Fibroblast of lung (primary cell): Measurements from ENCODE around the gene CHRNA10.

ENCODE experiments used
- CTCF ChIP-seq, 2 donors: IDR thresholded peaks in 1 of 2; conservative IDR thresholded peaks in 1 of 2; 1 replicate in 1 of 2; 2 replicates in 1 of 2; pipeline ENCODE4 v1.5.1; 2011 to 2012; ENCODE audit warnings: low read length in 2 of 2, control low read depth in 1 of 2, inconsistent platforms in 1 of 2, low read depth in 1 of 2, mild to moderate bottlenecking in 1 of 2
- EZH2 ChIP-seq: IDR thresholded peaks from 2 replicates; pipeline ENCODE4 v1.5.1; 2012; ENCODE audit warnings: low read length, control low read depth, mild to moderate bottlenecking; ENCODE audit errors: missing control alignments

DNA sequence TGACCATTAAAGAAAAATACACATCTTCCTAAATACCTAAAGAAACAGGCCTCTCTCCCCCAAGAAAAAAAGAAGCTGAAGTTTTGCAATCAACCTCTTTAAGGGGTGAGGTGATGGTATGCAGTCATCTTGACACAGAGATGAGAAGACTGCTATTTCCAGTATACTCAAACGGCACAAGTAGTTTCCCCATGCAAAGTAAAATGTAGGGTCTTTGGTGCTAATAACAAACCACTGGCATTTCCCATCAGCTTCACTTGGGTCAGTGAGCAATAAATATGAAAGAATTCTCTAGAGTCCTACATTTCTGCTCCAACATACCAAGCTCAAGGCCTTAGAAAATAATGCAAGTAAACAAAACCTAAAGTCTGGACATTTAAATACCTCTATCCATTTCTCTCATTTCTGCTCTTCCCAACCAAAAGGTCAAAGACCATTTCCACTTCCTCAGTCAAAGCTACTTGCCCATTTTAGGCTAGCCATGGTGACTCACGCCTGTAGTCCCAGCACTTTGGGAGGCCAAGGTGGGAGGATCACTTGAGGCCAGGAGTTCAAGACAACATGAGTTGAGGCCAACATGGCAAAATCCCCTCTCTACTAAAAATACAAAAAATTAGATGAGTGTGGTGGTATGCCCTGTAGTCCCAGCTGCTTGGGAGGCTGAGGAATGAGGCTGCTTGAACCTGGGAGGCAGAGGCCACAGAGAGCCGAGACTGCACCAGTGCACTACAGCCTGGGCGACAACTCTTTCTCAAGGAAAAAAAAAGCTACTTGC lies 39.5 kb upstream of the CHRNA10 start:
- no peak for TF ChIP-seq CTCF (conservative IDR thresholded peaks at IDR 0.05 in 1 of 2, IDR thresholded peaks at IDR 0.05 in 1 of 2; ENCODE audit: low read depth in 1 of 2, low read length in 2 of 2)
- no peak for TF ChIP-seq EZH2
